Measurements from ENCODE around the gene ZKSCAN4.
A peak's percentile ranks its signal among the peaks of the same experiment; 100 is the strongest.

Gene ZKSCAN4

GRCh38 chr6:28245206-28245941 lies 6.7 kb downstream of the ZKSCAN4 start:
- no peak for DNase-seq

GRCh38 chr6:28243946-28244345 lies 8.1 kb downstream of the ZKSCAN4 start:
- DNase-seq, result no peak

- no peak for DNase-seq
Measured at GRCh38 chr6:28240471-28240870, 11.6 kb downstream of the ZKSCAN4 start.

- no peak for DNase-seq
Measured at GRCh38 chr6:28239636-28240035, 12.4 kb downstream of the ZKSCAN4 start.

- DNase-seq, result no peak
Measured at GRCh38 chr6:28235912-28236452, 16.1 kb downstream of the ZKSCAN4 start.

- no peak for DNase-seq
Measured at GRCh38 chr6:28232785-28233184, 19.3 kb downstream of the ZKSCAN4 start.

DNA sequence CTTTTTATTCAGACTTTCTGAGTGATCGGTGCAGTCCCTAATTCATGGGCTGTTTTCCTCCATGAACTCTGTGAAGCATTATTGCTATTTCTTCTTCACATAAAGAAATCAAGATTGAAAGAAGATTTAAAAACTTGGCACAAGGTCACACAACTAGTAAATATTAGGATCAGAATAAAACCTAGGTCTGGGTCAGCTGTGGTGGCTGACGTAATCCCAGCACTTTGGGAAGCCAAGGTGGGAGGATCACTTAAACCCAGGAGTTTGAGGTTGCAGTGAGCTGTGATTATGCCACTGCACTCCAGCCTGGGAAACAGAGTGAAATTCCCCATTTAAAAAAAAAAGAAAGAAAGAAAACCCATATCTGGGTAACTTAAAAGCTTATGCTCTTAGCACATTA lies 25.6 kb downstream of the ZKSCAN4 start:
- DNase-seq, result no peak

GRCh38 chr6:28225056-28225834 lies 26.8 kb downstream of the ZKSCAN4 start, which contains the start of gene ZSCAN9:
TSS of gene ZSCAN9 (plus strand) at chr6:28225275. CDS start at chr6:28227085, 1,810 bp downstream.
- DNase-seq, result peak; percentile 74

DNA sequence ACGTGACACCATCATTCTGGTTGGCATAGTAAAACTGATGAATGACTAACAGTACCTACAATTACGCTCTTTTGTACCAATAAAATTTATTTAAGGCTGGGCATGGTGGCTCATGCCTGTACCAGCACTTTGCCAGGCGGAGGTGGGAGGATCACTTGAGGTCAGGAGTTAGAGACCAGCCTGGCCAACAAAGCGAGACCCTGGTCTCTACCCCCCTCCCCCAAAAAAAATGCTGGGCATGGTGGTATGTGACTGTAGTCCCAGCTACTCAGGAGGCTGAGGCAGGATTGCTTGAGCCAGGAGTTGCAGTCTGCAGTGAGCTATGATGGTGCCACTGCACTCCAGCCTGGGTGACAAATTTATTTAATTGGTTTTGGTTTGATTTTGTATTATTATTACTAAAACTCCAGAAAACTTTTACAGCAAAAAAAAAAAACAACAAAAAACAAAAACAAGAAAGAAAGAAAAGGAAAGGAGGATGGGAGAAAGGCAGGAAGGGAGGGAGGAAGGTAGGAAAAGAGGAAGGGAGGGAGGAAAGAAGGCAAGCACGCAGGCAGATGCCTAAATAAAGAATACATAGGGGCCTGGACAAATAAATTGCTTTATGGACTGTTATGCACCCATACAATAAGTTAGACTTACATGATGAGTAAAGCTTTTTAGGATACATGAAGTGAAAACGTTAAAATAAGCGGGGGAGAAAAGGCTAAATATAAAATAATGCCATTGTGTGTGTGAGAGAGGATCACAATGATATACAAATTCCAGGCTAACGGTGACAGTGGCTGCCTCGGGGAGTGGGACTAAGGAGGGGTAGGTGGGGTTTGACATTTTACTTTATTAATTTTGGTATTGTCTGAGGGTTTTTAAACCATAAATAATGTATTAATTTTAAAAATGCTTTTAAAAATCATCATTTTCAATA lies 27.7 kb downstream of the ZKSCAN4 start:
- no peak for DNase-seq

GRCh38 chr6:28220257-28221133 lies 31.6 kb downstream of the ZKSCAN4 start:
- DNase-seq, result no peak

DNA sequence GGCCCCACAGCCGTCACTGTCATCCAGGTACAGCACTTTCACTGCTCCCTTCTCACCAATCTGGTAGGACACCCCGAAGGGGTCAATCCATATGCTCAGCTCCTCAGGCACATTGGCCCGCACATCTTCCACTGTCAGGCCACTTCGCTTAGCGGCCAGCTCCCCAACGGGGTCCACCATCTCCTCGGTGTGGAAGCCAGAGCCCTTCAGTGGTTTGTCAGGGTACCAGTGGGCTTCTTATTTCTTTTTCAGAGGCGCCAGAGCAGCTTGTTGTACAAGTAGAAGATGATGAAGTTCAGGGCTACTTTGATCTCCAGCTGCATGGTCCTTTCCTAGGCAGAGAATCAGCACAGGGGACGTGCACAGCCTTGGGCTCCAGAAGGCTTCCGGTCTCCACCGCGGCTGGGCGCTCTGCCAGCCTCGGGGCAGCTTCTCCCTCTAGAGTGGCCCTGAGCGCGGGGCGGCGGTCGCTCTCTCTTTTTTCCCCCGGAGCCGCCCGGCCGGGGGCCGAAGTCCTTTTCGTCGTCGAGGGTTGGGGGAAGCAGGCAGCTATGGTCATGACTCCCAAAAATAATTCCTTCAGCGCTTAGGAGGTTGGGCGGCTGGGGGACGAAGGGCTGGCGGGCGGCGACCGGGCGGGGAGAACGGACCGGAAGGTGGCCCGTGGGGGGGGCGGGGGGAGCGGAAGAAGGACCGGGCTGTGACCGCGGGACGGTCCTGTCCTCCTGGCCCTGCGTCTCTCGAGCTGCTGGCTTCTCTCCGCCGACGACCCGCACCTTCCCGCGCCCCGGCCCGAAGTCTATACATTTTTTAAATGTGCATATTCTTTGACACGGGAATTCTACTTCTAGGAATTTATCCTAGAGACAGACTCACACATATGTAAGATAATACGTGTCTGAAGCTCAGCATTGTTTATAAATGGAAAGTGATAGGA lies 33.5 kb downstream of the ZKSCAN4 start:
- DNase-seq, result peak; percentile 29

- DNase-seq, result no peak
Measured at GRCh38 chr6:28217890-28218289, 34.2 kb downstream of the ZKSCAN4 start.

DNA sequence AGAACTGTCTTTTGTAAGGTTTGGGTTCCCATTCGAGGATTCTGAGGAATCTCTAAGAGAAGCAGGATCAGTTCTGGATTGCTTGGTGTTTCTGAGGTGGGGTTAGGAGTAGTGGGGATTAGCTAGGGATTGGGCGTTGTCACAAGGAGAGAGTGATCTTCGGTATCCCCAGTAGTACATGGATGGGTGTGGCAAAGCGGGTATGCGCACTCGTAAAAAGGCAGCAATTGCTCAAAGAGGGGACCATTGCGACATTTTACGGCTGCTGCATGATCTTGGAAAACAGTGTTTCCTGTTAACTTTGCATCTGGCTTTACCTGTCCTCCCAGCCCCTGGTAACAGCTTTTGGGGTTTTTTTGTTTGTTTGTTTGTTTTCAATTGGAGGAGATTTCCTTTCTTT lies 36.6 kb downstream of the ZKSCAN4 start:
- DNase-seq, result no peak

GRCh38 chr6:28213213-28213523 lies 38.9 kb downstream of the ZKSCAN4 start:
- no peak for DNase-seq

DNA sequence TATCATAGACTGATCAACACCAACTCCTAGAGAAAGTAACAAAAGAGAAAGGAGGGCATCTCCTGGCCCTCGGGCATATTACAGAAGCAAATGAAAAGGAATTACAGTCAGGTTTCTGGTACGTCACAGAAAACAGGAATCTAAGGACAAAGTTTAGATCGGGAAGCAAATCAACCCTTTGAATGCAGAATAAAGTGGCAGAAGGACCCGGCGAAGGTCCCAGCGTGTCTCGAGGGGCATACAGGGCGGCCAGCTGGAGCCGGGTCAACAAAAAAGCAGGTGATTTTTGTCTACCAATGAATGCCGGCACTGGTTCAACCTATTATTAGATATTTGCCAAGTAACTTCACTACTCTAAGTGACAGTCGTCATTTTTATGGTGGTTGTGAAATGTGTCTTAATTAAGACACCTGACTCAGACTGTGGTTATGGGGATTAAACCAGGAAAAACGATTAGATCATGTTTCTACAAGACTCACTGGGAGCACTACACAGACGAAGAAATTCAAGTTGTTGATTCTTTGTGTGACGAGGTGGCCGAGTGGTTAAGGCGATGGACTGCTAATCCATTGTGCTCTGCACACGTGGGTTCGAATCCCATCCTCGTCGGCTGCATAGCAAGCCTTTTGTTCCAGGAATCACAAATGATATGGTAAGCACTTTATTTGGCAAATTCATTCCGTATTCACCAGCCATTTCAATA lies 39.4 kb downstream of the ZKSCAN4 start:
- peak; percentile 74 for DNase-seq

DNA sequence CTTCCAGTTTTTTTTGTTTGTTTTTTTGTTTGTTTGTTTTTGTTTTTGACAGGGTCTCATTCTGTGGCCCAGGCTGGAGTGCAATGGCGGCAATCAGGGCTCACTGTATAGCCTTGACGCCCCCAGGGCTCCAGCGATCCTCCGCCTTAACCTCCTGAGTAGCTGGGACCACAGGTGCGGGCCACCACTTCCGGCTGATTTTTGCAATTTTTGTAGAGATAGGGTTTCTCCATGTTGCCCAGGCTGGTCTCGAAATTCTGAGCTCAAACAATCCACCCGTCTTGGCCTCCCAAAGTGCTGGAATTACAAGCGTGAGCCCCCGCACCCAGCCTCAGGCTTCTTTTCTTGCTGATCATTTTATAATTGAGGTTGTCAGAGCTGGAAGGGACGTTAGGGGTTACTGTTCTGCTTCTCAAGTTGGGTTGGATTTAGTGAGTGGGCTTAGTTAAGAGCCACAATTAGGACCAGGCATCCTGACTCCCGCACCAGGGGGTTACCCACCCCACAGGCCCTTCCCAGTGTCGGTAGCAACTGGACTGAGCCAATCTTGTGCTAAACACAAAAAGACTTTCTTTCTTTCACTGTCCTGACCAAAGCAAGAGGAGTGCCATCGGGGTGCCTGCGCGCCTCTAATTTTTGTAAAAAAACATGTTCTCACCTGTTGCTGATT lies 40.1 kb downstream of the ZKSCAN4 start:
- DNase-seq, result no peak

DNA sequence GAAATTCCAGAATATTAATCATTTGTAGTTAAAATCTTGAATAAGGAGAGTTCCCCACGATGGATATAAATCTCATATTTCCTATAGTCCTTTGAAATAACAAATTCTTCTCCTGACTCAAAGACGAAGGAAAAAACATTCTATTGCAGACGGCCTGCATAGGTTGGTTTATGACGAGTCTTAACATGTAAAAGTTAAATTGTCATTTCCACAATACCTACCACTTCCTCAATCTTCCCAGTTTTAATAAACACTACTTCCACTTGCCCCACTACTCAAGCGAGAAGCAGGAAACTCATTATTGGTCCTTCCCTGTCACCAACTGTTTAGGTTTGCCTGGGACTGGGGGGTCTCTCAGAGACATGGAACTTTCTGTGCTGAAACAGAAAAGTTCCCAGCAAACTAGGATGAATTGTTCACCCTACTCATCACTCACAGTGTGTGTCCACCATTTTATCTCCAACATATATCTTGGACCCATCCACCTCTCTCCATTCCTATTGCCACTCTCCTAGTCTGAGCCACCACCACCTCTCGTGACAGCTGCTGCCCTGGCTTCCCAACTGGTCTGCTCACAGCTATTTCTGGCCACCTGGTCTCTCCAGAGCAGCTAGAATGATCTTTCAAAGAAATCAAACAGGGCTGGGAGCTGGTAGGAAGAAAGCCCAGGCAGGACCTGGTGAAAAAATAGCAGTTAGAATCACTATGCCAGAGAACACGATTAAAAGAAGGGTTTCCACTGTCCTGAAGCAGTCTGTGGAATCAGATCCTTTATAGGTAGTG lies 42.1 kb downstream of the ZKSCAN4 start:
- DNase-seq, result no peak

DNA sequence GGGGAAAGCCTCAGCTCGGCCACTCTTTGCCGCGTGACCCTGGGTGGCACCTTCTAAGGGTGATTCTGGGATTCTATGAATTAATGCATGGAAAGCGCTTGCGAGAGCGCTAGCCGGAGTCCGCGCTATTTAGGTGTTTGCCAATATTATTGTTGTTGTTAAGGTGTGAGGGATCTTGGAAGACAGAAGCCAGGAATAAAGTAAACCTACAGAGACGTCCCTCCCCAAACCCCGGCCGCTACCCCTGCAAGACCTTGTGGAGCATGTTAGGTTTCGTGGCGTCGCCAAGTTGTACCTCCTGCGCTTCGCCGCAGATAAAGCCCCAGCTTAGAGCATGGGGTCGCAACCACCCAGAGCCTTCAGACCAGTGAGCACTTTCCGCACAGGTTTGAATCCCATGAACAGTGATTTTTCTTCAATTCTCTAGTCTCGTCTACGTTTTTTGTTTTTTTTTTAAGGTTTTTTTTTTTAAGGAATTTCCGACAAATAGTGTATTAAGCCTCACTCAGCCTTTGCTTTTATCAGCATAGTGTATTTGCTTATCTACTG lies 43.9 kb downstream of the ZKSCAN4 start:
- no peak for DNase-seq

All from NCI-H446 treated with DMSO at 0.1 percent for 48 hours (cell line).